Kasumi-1 (cell line): ENCODE results near the gene SMARCA1.

Experiments used
- DNase-seq, 2 experiments: peaks; one replicate each; lab custom pipeline; 2025; lab: John Stamatoyannopoulos, UW

Gene SMARCA1

GRCh38 chrX:129452523-129452922 is 70.8 kb downstream of the SMARCA1 start:
- DNase-seq, result no peak

- DNase-seq, result no peak
Observed at GRCh38 chrX:129450123-129450522, 73.2 kb downstream of the SMARCA1 start.

GRCh38 chrX:129449148-129449547 is 74.1 kb downstream of the SMARCA1 start:
- DNase-seq, result peak in 1 of 2 experiments; percentile 9

- no peak for DNase-seq
Observed at GRCh38 chrX:129445436-129445835, 77.9 kb downstream of the SMARCA1 start.

GRCh38 chrX:129433945-129434344 is 89.3 kb downstream of the SMARCA1 start:
- no peak for DNase-seq

GRCh38 chrX:129433461-129433860 is 89.8 kb downstream of the SMARCA1 start:
- no peak for DNase-seq

- no peak for DNase-seq
Observed at GRCh38 chrX:129427267-129427666, 96.0 kb downstream of the SMARCA1 start.

GRCh38 chrX:129423191-129423590 is 100.1 kb downstream of the SMARCA1 start:
- no peak for DNase-seq

- DNase-seq, result no peak
Observed at GRCh38 chrX:129404670-129405008, 118.7 kb downstream of the SMARCA1 start.

- DNase-seq, result no peak
Observed at GRCh38 chrX:129403974-129404669, 119.2 kb downstream of the SMARCA1 start.
